HG02885 (cell line): ENCODE results near the gene ARHGDIB.

ENCODE experiments used
- ATAC-seq: cut with Tn5 transposase; IDR thresholded peaks from one replicate; pipeline ENCODE4 v1.9.1; 2021; ENCODE audit warnings: mild to moderate bottlenecking; ENCODE audit not compliant: unreplicated experiment, poor library complexity

Gene ARHGDIB

DNA sequence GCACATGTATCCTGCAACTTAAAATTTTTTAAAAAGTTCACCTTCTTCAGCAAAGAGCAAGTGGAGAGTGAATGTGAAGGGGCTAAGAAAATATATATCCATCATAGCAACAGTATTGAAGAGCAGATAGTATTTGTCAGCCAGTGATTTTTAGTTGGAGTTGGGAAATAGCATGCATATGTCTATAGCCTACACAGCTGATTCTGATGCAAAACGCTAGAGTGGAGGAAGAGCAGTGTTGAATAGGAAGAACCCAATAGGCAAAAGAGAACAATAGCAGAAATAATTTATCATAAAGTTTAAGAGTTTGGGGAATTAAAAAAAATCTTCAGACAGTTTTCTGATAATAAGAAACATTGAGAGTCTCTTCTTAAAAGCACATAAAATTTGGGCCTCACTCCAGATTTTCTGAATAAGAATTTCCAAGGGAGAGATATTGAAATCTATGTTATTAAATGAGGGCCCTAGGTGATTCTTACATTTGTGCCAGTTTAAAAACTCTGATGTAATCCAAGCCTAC, 23.4 kb upstream of the ARHGDIB start:
- no peak for ATAC-seq

DNA sequence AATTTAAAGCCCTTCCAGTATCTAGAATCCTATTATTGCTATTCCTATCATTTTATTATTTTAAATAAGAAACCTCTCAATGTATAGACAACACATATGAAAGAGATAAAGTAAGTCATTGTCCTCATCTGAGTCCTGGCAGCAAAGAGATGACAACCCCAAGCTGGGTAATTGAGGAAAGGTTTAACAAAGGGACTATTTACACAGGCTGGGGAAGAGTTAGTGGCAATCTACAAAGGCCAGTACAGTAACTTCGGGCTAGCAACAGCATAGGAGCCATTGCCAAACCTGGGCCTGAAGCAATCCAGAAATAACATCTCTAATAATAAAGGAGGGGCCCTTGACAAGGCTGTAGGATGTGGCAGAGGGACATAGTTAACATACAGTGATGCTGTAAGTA, 22.6 kb upstream of the ARHGDIB start:
- ATAC-seq, result no peak

DNA sequence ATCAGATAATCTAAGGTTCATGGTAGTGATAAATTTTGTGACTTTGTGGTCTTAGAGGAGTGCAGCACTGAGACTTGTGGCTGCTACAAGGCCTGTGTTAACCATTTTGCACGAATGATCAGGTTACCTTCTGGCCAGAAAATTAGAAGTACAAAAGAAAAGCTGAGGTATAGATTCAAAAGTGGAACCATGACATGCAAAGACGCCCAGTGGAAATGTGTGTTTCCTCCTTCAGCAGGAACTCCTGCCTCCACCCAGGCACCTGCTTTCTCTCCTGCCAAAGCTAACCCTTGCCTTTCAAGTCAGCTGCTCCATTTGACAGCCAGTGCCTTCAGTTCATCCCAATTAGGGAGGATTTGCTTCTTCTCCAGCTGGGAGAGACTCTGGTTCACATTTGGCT, 21.6 kb upstream of the ARHGDIB start:
- no peak for ATAC-seq

DNA sequence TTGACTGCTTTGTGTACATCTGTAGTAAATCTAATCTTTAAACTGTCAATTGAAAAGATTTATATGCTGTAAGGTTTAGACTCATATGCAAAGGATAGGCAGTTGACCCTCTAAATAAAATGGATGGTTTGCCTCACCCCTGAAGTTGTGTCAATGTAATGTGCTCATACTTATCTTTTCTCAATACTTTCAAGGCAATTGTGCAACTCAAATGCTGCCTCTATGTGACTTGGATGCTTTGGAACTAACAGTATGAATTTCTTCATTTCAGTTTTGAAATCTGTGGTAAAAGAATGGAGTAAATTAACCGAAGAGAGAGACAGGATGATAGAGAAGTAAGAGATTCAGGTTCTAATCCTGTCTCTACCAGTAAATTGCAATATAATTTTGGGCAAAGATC, 21.2 kb upstream of the ARHGDIB start:
- ATAC-seq, result no peak

DNA sequence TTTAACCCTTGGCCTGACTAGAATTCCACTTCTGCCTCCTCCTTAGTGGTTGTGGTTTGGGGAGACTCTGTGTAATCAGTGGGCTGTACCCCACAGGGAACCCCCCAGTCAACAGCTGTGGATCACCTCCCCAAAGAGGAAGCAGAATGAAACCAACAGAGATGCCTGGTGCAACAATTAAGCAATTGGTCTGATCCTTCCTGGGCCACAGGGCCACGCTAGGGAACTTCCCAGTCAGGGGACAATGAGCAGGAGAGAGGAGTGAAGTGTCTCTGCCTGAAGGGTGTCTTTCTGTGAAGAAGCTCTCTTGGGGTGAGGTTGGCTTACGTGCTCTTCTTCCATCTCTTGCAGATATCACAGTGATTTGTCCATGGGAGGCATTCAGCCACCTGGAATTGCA, 19.6 kb upstream of the ARHGDIB start:
- no peak for ATAC-seq

DNA sequence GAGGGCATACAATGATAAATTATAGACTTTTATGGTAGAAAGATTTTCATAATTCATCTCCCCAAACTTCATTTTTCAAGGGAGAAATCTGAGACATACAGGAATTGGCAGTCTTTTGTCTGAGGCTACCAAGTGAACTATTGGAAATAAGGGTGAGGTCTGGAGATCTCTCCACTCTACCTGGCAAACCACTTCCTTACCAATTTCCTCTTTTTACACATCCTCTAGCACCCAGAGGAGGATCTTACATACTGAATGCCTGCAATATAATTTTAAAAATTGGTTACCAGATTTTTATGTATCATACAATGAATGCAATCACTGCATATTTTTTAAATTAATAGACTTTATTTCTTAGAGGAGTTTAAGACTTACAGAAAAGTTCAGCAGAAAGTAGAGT, 18.1 kb upstream of the ARHGDIB start:
- ATAC-seq, result no peak

DNA sequence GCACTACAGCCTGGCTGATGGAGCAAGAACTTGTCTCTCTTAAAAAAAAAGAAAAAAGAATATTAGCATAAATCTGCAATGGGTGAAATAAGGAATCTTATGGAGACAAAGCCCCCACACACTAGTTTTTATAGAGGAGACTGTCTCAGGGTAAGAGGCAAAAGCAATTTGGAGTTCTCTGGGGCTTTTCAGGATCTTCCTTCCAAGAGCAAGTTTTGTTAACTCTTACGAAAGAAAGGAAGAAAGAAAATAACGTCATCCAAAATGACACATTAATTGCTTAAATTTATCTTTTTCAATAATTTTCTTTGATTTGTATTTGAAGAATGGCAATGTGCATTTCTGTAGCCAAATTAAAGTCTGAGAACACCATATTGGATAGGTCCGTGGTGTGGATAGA, 15.3 kb upstream of the ARHGDIB start:
- ATAC-seq, result no peak

DNA sequence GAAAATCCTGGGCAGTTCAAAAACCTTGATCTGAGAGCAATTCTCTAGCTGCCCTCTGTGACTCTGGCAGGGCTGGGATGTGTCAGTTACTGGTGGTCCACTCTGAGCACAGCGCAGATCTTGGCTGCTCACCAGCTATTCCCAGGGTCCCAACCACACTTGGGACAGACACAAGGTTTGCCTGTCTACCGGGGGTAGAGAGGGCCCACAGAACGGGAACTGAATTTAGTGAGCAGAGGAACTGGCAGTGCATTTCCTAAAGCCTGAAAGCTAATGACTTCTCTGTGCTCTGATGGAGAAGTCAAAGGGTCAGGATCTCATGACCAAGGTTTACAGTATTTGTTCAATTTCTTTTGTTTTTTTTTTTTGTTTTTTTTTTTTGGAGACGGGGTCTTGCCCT, 14.1 kb upstream of the ARHGDIB start:
- ATAC-seq, result no peak

DNA sequence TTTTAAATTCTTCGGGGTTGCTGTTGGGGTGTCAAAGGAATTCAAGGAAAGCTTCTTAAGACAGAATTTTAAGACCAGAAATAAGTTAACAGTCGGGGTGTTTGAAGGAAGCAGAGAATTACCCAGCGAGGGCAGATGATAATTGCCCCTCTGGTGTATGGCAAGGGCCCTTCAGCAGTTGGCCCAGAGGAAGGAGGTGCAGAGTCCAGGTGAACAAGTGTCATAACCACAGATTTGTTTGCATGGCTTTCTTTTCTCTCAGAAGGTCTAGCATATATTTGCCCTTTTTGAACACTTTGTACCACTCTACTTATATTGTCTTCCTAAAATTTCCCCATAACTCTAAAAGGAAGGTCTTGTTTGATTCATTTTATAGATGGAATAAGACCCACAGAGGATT, 13.2 kb upstream of the ARHGDIB start:
- ATAC-seq, result no peak

DNA sequence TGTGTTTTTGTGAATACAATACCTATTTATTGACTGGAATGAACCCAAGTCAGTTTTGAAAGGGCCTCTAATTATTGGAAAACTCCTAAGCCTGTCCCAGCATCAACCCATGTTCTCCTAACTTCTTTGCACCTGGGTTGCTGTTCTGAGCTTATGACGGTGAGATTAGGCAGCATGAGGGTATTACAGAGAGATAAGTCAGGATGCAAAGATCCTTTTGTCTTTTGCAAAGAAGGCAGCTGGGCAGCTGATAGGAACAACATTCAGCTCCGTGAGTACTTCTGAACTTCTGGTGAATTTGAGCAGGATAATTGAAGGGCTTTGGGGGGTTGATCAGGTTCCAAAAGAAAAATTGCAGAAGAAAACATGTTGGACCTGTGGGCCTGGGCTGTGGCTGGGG, 11.4 kb upstream of the ARHGDIB start, which contains the start of gene PDE6H:
Gene PDE6H (plus strand): TSS at position 227 of the 400 bp plus-strand sequence. CDS start 4,971 bp downstream, outside the sequence.
- no peak for ATAC-seq

DNA sequence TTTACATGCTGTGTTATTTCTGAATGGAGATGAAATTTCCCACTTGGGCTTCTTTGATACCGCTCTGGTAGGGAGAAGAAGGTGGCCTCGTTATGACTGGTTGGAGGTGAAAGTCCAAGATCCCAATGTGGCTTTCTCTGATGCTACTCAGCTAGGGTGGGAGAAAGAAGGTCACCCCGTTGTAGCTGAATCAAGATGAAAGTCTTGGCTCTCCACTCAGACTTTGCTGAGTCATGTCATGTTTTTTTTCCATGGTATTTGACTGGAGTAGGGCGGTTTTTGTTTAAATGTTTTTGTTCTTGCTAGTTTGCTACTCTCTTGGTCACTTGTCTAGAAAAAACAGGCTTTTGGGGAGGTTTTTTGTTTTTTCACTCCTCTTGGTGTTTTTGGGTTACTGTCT, 9.1 kb upstream of the ARHGDIB start:
- no peak for ATAC-seq

DNA sequence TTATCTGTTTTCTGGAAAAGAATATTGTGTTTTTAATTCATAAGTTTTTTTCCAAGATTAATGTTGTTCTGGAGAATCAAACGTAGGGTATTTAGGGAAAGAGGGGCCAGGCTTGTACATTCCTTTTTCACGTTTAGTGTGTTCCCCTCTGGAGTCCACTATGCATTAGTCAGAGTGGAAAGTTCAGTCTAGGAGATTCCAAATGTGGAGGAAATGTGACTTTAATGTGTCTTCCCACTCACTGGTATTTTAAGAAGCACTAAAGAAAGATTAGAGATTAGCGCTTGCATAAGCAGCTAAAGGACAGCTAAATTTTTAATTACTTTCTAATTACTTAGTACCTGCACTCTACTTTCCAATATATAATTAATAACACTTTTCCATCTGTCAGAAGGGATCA, 7.1 kb upstream of the ARHGDIB start:
- no peak for ATAC-seq

DNA sequence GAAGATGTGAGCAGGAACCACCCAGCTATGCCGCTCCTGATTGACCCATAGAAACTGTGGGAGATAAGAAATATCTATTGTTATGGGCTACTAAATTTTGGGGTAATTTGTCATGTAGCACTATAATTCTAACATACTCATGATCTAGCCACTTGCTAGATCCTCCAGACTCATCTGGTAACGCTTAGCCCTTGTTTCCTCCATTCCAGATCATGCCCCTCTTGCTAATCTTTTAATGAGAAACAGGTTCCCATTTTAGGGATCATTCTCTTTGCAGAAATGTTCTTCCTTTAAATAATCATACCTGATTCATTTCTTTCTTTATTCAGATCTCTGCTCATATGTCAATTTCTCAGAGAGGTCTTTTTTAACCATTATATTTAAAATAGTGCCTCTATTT, 3.8 kb upstream of the ARHGDIB start:
- no peak for ATAC-seq

DNA sequence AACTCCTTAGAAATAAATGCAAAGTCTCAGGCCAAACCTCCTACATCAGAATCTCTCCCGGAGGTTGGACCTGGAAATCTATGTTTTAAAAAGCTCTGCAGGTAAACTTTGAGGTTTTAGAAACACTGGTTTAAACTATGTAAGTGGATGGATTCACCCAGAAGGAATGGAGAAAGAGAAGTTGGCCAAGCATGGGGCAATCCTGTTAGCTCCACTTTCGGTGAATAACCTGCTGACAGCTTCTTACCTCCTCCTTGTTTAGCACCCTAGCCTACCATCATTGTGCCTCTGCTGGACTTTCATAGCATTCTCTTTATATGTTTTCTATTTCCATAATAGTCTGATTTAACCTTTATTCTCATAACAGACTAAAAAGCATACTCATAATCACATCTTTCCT, 3.0 kb upstream of the ARHGDIB start:
- no peak for ATAC-seq

DNA sequence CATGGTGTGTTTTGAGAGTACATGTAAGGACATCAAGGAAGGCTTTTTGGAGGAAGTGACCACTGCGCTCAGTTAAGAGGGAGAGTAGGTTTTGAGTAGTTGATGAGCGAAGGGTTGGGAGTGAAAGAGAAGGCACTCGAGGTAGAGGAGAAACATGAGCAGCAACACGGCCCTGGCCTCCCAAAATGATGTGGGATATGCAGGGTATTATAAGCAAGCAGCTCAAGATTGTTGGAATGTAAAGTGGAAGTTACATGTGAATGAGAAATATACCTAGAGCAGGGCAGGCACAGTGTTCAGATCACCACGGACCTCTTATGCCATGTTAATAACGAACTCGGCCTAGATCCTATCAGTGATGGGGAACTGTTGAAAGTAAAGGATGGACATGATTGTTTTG, 2.1 kb upstream of the ARHGDIB start:
- ATAC-seq, result no peak

DNA sequence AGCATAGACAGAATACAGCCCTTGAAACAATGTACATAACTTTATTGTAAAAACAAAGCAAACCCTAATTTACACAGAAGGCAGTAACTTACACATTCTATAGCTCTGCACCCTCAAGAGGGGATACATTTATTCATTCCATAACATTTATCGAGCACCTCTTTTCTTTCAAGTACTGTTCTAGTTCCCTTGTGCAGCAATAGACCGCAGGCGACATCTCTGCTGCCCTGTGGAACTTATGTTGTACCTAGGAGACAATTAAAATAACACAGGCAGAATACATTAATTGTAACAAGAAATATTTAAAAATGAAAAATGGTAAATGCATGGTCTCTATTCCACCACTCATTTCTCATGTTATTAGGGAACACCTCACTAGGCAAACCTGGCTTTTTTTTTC, 1.4 kb upstream of the ARHGDIB start:
- no peak for ATAC-seq

DNA sequence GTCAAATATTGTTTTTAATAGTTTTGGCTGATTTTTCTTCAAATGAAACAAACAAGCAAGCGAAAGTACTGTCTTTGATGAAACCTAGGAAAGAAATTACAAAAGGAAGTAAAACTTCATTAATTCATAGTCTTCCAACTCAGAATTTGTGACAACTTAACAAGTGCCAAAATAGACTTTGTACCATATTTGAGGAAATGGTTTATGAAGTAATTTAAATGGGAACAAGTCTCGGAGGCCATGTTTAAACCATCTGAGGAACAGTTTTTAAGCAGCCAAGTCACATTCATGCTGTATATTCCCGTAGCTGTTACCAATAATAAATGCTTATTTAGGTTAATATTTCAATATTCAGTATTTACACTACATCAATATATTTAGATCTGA, 745 bp upstream of the ARHGDIB start:
- no peak for ATAC-seq

DNA sequence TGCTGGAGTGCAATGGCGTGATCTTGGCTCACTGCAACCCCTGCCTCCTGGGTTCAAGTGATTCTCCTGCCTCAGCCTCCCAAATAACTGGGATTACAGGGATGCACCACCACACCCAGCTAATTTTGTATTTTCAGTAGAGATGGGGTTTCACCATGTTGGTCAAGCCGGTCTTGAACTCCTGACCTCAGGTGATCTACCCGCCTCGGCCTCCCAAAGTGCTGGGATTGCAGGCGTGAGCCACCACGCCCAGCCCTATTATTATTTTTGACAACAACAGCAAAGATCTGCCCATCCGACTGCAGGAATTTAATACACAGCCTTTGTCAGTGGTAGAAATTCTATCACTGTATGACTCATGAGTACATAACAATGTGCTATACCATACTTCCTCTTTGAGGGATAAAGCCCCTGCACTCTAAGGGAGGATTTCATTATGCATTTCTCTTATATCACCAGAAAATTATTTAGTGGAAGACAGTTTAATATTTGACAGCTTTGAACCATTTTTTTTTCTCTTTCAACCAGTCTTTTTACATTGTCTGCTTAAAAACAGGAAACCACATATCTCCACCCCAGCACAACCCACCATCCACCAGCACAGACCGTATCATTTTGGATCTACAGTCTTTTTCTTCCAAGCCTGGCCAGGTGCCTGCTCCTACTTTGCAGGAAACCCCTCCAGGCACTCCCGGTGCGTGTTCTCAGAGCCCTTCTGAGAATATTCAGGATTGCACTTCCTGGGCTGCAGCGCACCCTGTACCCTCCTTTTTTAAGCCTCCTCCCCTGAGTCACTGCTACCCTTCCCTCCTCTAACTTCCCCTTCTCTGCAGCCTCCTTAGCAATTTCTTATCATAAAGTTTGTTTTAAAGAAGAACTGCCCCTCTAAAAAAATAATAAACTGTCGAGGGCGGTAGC, 594 bp downstream of the ARHGDIB start:
- peak; percentile 35 for ATAC-seq

DNA sequence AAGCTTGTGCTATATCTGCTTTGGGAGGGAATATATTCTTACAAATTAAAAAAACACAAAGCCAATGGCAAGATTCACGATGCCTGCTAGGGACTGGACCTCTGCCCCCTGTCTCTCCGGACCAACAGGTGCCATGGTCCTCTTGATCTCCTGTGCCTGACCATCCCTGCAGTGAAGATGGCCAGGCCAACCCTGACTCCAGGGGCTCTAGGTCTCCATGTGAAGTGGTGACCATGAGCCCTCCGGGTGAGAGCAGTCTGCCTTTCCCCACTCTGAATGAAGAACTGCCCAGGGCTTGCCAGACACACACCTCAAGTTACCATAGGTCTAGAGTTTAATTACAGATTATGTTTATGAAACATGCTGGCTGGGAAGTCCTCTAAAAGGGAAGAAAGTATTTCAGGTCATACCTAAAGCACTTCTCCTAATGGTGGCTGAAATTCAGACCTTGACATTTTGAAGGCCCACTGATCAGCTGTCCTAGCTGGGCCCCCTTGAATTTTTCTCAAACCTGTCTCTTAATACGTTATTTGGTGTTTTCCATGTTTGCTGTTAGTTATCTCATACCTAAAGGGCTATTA, 1.4 kb downstream of the ARHGDIB start:
- ATAC-seq, result no peak

DNA sequence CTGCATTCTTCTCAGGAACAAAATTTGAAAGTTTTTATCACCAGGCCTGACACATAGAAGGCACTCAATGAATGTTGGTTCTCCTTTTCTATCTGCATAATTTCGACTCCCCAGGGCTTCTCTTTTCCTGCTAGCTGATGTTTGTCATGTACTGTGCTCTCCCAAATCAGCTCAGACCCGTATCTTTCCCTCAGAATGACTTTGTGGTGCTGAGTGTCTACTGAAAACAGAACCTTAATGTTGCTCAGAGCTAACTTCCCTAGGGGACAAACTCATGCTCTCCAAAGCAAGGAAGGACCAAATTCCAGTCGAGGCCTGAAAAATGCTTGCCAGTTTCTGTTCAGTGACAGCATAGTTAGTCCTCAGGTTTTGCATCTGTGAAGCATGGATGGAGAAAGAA, 1.9 kb downstream of the ARHGDIB start:
- no peak for ATAC-seq

DNA sequence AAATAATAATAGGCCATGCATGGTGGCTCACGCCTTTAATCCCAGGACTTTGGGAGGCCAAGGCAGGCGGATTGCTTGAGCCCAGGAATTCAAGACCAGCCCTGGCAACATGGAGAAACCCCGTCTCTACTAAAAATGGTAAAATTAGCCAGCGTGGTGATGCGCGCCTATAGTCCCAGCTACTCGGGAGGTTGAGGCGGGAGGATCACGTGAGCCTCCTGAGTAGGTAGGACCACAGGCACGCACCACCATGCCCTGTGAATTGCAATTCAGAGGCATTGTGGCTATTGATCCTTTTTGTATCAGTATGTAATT, 2.3 kb downstream of the ARHGDIB start:
- no peak for ATAC-seq
